ENCODE data around the gene BNIP3. TPM values are rescaled to one million over a fixed set of nuclear protein-coding genes. Genes with fewer than 3 reads are reported as not detected.
A peak's percentile ranks its signal among the peaks of the same experiment; 100 is the strongest.

BNIP3 gene
- total RNA-seq, 2 donors from 2014 or later: 147 to 158 TPM

DNA sequence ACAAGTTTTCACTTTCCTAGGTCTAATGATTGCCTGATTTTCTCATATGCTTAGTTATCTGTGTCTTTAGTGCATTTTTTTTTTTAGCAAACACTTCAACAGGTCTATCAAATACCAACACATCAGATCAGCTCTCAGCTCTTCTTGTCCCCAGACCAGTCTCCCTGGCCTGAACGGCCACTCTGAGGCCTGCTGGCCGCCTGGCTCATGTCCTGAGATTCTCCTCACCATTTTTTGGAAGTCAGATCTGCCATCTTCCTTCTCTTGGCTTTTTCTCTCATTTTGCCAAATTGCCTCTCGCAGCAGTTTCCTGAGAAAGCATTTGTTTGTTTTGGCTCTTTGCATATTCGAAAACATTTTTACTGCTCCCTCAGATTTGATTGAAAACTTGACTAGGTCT is 51.6 kb downstream of the BNIP3 start:
- no peak for ATAC-seq
- intact Hi-C loops (cut with DNase I): no loop called here
- Histone ChIP-seq H3K27ac (no peak overlapping the region), H3K36me3 (replicated peaks in 1 of 2; ENCODE audit: insufficient read depth in 1 of 2, low read depth in 2 of 2) (no peaks in the 10 kb centered on the region), H3K9me3 (no peaks in the 10 kb centered on the region), H3K27me3 (no peaks in the 10 kb centered on the region), H3K4me1 (peaks cover 65% of the 10 kb centered on the region), H3K4me3 (no peak overlapping the region)
- TF ChIP-seq POLR2A (IDR thresholded peaks at IDR 0.05) (no peak), CTCF (IDR thresholded peaks at IDR 0.05) (no peak)
- 44 to 50% methylated on average over 4 of the region's 4 CpGs for WGBS, 2 donors
- DNase-seq: no peak

DNA sequence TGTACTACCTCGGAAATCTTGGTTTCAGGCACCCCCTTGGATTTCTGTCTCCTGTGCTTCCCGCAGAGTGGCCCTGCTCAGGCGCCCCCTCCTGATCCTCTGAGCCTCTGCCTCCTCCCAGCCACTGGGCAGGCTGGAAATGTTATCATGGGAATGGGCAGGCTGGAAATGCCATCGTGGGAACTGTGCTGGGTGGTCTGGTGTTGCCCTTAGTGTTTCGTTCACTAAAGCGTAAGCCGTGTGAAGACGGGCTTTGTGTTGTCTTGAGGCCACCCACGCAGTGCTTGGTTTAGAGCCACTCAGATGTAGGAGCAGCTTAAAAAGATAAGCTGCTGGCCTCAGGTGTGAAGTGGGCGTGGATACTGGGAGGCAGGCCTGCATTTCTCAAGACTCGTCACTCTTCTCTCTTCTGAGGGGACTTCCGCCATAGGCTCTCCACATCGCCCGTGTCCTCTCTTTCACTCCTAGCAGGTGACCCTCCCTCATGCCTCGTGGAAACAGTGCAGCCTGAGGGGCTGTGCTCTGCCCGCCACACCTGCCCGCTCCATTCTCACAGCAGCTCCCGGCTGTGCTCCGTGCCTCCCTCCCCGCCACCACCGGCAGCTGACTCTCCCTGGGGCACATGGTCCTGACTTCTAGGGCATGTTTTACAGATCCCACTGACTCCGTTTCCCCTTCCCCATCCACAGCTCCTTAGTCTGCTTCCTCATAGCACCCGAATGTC is 52.4 kb downstream of the BNIP3 start:
- TF ChIP-seq CTCF (IDR thresholded peaks at IDR 0.05): no peak
- H3K27ac ChIP-seq: no peak overlapping the region
- no peaks in the 10 kb centered on the region for H3K27me3 ChIP-seq
- H3K9me3 ChIP-seq: no peaks in the 10 kb centered on the region
- ATAC-seq: peak; percentile 37
- intact Hi-C loops (cut with DNase I): no loop called here
- no peak overlapping the region for H3K4me3 ChIP-seq
- no peaks in the 10 kb centered on the region for H3K36me3 ChIP-seq (replicated peaks in 1 of 2; ENCODE audit: insufficient read depth in 1 of 2, low read depth in 2 of 2)
- H3K4me1 ChIP-seq: peaks cover 68% of the 10 kb centered on the region
- WGBS, 2 donors: 74 to 75% methylated on average over 21 to 23 of the region's 23 CpGs
- DNase-seq: peak in 1 of 4 donors; percentile 32

GRCh38 chr10:131928248-131929095 is 53.3 kb downstream of the BNIP3 start:
- H3K36me3 ChIP-seq (replicated peaks in 1 of 2; ENCODE audit: insufficient read depth in 1 of 2, low read depth in 2 of 2): no peaks in the 10 kb centered on the region
- peaks cover 68% of the 10 kb centered on the region for H3K4me1 ChIP-seq
- H3K4me3 ChIP-seq: no peak overlapping the region
- intact Hi-C loops (cut with DNase I): no loop called here
- H3K9me3 ChIP-seq: no peaks in the 10 kb centered on the region
- 70 to 81% methylated on average over 16 to 18 of the region's 18 CpGs for whole genome bisulfite sequencing, 2 donors
- TF ChIP-seq CTCF (IDR thresholded peaks at IDR 0.05): no peak
- TF ChIP-seq POLR2A (IDR thresholded peaks at IDR 0.05): no peak
- H3K27me3 ChIP-seq: no peaks in the 10 kb centered on the region
- DNase-seq: no peak
- no peak for ATAC-seq
- H3K27ac ChIP-seq: peak overlapping the region in 2 of 4 donors; percentile 2

- TF ChIP-seq POLR2A (IDR thresholded peaks at IDR 0.05) (no peak), CTCF (IDR thresholded peaks at IDR 0.05) (no peak)
- Histone ChIP-seq H3K4me3 (no peak overlapping the region), H3K27ac (no peak overlapping the region), H3K27me3 (no peaks in the 10 kb centered on the region), H3K36me3 (replicated peaks in 1 of 2; ENCODE audit: insufficient read depth in 1 of 2, low read depth in 2 of 2) (no peaks in the 10 kb centered on the region), H3K9me3 (no peaks in the 10 kb centered on the region), H3K4me1 (peaks cover 59% of the 10 kb centered on the region)
- 93 to 94% methylated on average over 28 of the region's 28 CpGs for WGBS, 2 donors
- intact Hi-C loops (cut with DNase I): no loop called here
- ATAC-seq (no peak), DNase-seq (no peak)
These were observed 54.8 kb downstream of the BNIP3 start for GRCh38 chr10:131926743-131927595.

Measured in body of pancreas (tissue), 4 donors.